LoVo (cell line): ENCODE measurements around the gene LIF.

Experiments used
- DNase-seq: peaks from one replicate; pipeline ENCODE4 v3.0.0-alpha.2; 2016; ENCODE audit warnings: low spot score

The LIF gene

DNA sequence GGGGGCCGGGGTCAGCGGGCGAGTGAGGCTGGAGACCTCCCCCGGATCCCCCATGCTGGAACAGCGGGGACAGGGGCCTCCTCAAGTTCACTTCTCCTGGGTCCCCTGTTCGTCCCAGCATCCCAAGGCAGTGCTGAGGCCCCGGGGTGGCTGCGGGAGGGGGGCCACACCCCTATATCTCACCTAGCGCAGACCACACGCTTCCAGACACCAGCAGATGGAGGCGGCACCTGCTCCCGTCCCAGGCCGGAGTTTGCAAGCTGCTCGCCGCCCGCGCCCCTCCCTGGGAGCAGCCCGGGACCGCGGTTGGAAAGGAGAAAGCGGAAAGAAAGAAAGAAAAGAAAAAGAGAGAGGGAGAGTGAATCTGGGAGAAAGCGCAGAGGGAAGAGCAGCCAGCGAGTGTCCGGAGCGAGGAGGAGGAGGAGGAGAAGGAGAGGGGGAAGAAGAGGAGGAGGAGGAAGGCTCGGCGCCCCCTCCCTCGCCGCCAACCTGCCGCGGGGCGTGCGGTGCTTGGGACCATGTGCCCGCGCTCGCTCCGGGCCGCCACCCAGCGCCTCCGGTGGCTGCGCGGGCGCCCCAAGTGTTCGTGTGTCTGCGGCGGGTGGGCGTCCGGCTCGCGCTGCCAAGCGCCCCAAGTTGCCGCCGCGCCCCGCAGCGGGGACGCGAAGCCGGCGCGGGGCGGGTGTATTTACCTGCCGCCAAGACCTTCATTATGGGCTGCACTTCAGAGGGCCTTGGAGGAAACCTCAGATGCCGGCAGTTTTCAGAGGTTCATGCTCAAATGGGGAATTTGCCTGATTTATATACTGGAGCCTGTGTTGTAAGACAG, at the start of gene LIF:
TSS of gene LIF (minus strand) at position 775 of the 829 bp plus-strand sequence. CDS start at position 711, 64 bp downstream.
- DNase-seq: no peak

DNA sequence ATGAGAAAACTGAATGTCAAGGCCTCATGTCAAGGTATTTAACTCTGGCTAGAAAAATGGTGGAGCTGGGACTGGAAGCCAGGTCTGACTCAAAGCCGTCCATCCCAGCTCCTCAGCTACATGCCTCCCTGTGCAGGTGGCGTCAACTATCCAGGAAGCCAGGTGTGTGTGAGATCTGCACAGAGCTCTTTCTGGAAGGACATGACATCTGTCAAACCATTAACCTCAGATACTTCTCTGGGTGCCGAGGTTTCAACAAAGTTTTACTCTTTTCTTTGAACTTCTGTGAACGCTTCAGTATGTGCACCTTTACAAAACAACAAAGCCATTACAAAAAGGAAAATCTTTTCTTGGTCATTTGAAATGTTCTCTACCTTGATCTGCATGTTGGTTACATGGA, 49.8 kb upstream of the LIF start:
- no peak for DNase-seq

DNA sequence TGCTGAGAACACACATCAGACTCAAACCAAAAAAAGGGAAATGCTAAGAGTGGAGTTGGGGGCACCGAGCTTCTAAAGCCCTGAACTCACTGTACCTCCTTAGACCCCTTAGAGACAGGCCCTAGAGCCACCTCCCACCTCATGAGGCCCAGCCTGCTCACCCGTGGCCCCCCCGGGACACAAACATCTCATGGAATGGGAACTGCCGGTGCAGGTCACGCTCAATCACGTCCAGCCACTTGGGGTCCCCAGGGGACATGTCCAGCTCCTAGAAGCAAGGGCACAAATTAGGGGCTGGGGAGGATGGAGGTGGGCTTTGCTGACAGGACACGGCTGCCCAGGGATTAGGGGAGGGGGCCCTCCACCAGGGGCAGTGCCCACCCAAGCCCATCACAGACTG, 49.0 kb upstream of the LIF start:
- DNase-seq: no peak

DNA sequence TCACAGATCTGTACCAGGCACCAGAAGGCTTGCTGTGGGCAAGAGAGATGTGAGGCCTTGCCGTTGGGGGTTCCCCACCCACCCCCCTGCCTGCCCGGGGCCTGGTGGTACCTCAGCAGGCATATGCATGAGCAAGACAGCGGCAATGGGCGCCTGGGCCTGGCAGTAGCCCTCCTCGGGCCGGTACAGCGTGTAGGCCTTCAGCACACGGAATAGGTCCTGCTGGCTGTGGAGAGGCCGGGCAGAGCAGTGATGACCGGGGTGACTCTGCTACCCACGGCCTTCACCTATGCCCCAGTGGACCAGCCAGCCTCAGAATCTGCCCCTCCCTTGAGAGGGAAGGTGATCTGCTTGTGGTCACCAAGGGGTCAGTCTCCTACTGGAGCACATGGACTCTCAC, 48.3 kb upstream of the LIF start:
- DNase-seq: no peak

DNA sequence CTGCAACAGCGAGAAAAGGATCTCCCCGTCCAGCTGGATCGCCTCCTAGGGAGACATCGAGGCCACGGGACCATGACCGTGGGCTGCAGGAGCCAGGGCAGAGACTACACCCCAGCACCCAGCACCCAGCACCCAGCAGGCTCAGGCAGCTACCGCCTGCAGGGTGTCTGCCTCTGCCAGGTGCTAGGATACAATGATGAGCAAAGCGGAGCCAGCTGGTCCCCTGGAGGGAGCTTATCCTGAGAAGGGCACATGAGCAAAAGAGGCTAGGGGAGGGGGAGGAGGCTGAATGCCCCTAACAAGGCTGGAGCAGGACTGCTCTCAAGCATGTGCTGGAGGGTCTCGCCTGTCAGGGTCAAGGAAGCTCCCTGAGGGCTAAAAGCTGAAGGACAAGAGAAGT, 47.5 kb upstream of the LIF start:
- DNase-seq: no peak

DNA sequence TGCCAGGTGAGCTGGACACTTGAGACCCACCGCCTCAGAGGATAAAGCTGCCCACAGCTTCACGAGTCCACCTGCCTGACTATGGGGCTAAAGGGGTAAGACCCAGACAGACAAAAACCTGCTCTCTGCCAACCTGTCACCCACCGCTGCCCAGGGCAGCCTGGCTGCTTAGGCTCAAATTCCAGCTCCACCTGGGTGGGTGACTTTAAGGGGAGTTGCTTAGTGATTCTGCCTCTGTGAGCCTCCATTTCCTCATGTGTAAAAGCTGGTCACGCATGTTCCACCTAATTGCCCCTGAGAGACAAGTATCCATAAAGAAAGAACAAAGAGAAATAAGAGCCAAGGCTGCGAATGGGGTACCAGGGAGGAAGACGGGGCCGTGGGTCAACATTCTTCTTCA, 46.5 kb upstream of the LIF start:
- DNase-seq: no peak

DNA sequence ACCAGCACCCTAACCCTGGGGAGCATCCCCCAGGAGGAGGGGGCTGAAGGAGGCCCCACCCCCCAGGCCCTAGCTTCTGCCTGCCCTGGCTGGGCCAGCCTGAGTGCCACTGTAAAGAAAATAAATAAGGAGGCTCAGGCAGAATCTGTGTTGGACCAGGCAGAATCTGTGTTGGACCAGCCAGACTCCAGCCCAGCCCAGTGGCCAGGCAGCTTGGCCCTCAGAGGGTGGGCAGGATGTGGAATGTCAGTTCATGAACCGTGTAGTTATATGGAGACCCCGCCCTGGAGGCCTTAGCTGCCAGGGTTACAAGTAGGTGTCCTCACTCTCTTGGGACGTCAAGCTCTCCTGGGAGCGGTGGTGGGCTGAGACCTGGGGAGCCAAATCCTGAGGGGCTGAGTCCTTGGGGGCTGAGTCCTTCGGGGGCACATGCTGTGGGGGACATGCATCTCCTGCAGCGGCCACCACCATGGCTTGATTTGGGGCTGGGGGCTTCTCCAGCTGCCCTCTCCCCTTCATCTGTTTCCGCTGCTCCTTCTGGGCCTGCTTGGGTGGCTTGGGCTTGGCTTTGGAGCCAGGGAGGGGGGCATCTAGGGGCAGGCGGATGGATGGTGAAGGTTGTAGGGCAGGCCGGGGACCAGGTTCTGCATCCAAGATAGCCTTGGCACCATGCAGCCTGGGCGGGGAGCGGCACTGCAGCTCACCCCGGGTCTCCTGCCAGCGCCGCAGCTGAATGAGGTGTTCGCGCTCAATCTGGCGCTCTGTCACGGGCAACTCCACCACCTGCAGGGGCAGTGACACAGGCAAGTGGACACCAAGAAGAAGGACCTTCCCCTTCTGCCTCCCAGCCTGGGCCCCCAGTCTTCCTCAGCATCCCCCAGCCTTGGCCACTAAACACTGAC, 45.8 kb upstream of the LIF start:
- DNase-seq: no peak

DNA sequence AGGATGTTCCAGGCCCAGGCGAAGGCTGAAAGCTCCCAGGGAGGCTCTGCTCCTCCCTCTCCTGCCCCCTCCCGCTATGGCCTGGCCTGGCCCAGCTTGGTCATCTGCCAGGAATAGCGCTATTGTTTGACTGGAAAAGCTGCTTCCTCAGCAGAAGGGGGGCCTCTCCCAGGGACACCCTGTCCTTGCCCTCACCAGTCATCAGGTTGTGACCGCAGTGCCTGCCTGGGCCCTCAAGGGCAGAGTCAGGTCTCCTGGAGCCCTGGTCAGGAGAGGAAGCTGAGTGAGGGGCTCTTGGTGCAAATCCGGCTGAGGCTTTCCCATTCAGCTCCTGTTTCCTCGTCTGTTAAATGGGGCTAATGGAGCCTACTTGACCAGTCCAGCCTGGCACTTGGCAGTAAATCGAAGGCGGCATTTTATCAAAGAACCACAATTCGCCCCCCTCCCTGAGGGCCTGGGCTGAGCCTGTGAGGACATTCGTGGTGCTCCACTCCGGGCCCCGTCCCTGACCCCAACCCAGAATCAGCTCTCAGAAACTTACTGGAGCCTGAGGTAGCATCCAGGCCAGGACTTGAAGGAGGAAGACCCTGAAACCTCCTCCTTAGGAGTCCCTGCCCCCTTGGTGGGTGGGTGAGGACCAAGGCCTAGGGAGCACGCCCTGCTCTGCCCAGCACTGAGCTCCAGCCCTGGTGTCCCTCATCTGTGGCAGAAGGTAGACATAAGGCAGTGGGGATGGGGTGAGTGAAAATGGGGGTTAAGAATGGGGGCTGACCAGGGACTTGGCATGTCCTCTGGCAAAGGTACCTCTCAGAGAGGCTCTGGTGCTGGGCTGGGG, 44.7 kb upstream of the LIF start:
- no peak for DNase-seq

DNA sequence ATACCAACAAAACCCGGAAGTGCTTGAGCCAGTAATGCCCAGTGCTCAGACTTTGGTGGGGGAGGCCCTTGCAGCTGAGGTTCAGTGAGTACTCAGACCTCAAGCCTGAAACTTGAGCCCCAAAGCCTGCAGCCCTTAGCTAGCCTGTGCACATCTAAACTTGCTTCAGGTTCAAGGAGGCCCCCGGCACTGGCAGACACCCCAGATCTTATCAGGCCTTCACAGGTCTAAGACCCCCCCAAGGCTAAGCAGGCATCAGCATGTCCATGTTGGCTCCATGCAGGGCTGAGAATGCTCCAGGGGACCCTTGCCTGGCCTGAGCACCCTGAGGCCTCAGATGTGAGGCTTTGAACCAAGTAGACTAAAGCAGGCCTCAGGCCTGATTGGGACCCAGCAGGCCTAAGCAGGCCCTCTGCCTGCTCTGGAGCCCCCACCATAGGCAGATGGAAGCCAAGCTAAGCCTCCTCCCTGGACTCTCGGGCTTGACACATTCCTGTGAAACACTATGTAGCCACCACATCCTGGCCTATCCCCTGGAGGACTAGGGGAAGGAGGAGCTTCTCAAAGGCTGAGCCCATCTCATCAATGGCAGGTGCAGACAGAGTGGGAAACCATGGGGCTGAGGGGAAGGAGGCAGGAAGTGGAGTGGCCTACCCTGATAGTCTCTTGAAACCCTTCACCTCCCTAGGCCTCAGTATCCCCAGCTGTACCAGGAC, 43.9 kb upstream of the LIF start:
- no peak for DNase-seq

DNA sequence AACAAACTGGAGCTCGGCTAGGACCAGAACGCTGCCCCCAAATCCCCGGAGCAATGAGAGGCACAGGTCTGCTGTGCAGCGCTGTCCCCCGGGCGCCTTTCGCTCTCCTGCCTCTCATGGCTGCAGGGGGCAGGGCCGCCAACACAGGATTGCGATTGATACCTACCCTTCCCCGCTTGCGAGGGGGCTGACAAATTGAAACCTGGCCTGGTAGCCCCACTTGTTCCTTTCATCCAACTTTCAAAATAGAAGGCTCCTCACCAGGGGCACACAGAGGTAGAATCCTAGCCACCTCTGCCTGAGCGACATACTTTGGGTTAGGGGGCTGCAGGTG, 43.4 kb upstream of the LIF start:
- no peak for DNase-seq

DNA sequence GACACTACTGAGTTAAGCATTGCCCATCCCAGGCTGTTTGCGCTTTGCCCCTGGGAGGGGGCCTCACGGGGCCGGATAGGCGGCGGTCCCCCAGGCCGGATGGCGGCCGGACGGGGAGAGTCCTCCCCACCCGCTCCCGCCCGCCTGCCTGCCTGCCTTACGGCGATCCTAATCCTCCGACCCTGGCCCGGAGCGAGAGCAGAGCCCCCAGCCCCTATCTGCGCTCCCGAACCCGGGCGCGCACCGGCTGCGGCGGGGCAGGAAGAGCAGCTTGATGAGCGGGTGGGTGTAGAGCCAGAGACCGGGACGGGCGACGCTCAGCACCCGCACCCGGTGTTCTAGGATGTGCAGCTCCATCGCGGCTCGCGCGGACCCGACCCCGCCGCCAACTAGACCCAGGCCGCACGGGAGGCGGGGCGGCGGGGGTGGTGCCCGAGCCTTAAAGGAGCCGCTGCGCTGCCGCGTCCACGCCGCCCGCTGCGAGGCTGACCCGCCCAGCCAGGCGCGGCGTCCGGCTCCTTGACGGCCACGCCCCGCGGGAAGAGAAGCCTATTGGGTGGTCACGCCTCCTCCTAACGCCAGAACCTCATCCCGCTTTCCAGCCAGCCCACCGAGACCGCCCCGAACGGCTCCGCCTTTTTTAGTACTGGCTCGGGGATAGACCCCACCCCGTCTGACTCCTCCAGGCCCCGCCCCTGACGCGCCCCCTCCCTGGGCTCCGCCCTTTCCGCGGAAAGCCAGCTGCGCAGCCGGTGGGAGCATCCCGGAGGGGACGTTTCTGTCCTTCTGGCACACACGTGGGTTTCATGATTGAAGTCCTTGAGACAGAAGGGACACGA, 42.8 kb upstream of the LIF start, which contains the start of gene CASTOR1:
TSS of gene CASTOR1 (minus strand) at position 365 of the 839 bp plus-strand sequence. CDS start at position 357, 8 bp downstream.
- peak; percentile 95 for DNase-seq

DNA sequence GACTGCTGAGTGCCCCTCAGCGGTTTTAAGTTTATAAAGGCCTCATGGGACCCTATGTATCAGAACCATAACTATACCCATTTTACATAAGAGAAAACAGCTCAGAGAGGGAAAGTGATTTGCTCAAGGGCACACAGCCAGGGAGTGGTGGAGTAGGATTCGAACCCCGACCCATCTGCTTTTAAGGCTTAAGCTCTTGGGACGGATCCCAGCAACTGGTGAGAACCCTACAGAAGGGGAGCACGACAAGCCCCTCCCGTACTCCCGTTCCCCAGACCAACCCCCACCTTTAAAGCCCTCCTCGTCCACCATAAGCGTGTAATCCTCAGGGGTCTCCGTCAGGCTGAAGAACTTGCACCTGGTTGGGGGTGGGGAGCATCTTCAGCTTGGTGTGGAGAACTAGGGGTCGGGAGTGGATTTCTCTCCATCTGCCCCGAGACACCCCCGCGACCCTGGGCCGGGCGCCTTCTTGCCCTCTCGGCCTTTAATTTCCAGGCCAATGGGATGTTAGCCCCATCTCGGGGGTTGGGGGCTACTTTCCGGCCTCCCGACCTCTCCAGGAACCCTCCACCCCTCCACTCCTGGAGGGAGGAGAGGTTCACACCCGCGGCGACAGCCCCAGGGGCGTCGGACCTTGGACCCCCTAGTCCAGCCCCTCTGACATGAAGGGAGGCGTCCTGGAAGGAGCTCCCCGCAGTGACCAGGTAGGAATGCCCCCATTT, 42.0 kb upstream of the LIF start:
- DNase-seq: no peak

DNA sequence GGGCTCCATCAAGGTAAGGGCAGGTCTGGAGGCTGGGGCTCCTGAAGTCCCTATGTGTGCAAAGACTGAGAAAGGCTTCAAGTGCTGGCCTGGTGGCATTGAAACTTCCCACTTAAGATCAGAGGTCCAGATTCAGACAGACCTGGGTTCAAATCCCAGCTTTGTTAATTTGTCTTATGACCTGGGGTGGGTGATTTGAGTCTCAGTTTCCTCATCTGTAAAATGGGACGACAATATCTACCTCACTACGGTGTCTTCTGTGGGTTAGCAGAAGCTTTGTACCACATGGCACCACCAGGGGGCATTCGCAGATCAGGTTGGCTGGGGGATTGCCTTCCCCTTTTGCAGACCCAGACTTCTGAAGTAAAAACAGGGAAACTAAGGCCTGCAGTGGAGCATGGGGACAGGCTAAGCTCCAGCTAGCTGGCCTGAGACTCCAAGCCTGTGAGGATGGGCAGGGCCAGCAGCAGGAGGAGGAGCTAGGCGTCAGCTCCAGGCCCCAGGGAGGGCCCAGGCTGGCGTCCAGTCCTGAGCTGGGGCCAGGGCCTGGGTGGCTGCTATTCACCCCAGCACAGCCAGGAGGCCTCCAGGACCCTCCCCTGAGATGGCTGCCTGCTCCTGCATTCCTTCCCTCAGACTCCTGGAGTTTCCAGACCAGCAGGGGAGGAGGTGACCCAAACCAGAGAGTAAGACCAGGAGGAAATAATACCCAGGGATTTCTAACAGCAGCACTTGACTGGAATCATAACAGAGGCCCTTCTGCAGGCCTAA, 41.3 kb upstream of the LIF start:
- peak; percentile 79 for DNase-seq

DNA sequence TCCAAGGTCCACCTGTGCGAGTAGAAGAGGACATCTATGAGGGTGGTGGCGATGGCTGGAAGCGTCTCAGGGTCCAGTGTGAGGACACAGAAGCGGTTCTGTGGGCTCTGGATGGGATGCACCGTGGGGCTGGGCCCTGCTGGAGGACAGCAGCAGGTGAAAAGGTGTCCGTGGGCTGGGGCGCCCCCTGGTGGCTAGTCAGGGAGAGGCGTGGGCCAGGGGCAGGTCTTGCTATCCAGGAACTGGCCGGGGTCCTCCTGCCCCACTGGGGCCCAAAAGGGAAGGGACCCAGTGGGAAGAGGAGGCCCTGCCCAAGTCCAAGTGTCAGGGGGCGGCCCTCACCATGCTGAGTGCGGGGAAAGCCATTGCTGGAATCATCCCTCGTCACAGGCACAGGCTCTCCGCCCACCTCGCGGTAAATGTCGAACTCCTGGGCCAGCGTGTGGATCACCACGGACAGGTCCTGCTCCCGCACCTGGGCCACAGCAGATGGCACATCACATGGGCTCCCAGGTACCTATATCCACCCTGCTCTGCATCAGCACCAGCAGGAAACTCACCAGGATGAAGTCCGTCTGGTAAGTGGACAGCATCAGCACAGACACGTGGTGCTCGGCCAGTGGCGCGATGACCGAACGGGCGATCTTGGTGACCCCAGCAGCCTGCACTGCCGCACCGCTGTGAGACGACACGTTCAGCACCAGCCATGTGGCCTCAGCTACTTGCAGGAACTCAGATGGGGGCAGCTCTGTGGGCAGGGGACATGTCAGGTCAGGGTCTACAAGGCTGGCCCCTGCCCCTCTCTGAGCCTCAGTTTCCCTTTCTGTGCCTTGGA, 40.5 kb upstream of the LIF start:
- DNase-seq: peak; percentile 52

DNA sequence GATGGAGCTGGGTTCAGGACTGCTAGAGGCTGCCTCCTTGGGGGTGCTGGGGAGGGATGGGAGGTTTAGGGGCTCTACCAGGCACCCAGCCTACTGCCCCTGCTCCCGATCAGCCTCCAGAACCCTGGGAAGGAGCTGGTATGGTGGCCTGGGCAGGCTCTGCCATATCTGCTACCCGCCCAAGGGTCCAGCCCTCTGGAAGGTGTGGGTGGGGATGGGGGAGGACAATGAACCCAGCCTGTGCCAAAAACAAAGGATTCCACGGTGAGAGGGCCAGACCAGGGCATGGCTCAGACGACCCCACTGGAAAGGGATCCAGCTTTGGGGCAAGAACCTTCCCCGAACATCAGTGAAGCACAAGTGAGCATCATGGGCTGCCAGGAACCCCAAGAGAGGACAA, 39.8 kb upstream of the LIF start:
- DNase-seq: no peak

DNA sequence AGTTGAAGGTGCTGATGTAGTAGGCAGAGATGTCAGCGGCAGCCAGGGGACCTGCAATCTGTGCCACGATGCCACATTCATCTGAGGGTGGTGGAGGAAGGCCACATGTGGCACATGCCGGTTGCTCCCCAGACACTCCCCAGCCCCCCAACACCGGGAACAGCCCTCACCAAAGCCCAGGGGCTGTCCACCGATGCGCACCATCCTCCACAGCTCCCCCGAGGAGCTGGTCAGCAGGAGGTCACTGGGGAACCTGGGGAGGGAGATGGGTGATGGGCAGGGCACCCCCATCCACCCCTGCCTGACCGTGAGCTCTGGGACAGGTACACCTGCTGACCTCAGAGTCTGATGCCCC, 39.3 kb upstream of the LIF start:
- DNase-seq: no peak

DNA sequence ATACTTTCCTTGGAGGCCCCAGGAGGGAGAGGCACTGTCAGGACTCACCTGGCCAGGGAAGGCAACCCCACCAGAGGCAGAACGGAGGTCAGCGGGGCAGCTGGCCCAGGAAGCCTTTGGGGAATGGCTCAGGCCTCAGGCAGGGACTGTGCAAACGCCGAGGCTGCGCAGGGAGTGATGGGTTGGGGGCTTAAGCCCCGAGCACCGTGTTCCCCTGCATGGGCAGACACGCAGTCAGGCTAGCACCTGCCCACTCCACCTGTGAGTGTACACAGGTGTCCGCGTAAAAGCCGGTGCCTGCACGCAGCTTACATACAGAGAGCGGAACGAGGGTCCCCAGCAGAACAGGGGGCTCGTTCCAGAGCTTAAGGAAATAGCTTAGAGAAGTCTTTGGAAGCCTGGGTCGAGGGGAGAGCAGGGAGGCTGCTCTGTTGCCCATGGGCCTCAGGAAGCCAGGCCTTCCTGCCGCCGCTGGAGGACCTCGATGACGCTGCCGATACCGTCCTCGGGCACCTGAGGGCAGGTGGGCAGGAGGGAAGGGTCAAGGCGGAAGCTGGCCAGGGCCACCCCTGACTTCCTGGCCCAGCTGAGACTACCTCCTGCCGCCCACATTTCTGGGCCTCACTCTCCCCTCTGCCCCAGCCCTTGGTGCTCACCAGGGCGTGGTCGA, 38.8 kb upstream of the LIF start:
- DNase-seq: no peak

DNA sequence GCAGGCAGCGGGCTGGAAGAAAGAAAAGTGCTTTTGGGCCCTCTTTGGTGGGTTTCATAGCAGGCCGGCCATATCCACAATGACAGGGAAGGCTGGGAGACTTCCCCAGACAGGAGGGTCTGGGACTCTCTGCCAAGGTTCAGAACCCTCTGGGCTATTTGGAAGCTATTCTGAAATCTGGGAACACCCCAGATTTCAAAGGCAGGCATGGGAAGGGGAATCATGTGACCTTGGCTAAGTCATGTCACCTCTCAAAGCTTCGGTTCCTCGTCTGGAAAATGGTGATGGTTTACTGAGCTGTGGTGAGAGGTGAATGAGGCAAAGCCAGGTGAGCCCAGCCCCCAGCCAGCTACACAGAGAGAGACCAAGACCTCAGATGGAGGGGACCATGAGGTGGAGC, 38.1 kb upstream of the LIF start:
- DNase-seq: no peak
